Testis (tissue), 3 donors: ENCODE data around the gene RPP38. TPM values are rescaled to one million over a fixed set of nuclear protein-coding genes. Genes with fewer than 3 reads are reported as not detected.

Experiments used
- DNase-seq: peaks from one replicate; pipeline ENCODE4 v3.0.0-alpha.2; 2019
- H3K27ac ChIP-seq, 2 donors: fragments of 200-600 bp; sonication (generic); one replicate each; pipeline ENCODE4 v1.5.1; 2019
- H3K27me3 ChIP-seq: fragments of 200-600 bp; sonication (generic); one replicate; pipeline ENCODE4 v1.5.1; 2019
- H3K36me3 ChIP-seq: fragments of 200-600 bp; sonication (generic); one replicate; pipeline ENCODE4 v1.5.1; 2017; ENCODE audit warnings: low read depth; ENCODE audit errors: missing control alignments
- H3K4me1 ChIP-seq: fragments of 200-600 bp; sonication (generic); one replicate; pipeline ENCODE4 v1.5.1; 2019
- H3K4me3 ChIP-seq, 2 donors: fragments of 200-600 bp; sonication (generic); one replicate each; pipeline ENCODE4 v1.5.1; 2017 to 2019
- H3K9me3 ChIP-seq: fragments of 200-600 bp; sonication (generic); one replicate; pipeline ENCODE4 v1.5.1; 2017
- CTCF ChIP-seq, 3 experiments: fragments of 450-650 bp in 2 of 3; fragments of 200-600 bp in 1 of 3; sonication (generic) in 1 of 3; IDR thresholded peaks; one replicate each; pipeline ENCODE4 v1.5.1; 2016 to 2019; ENCODE audit warnings: antibody characterized with exemption in 3 of 3, mild to moderate bottlenecking in 2 of 3, moderate library complexity in 1 of 3
- POLR2A ChIP-seq: fragments of 450-650 bp; IDR thresholded peaks from one replicate; pipeline ENCODE4 v1.6.1; 2017; ENCODE audit warnings: antibody characterized with exemption, mild to moderate bottlenecking, moderate library complexity
- WGBS, 2 donors: methylation state at CpG; one replicate each; pipeline ENCODE4 v1.1.5; 2018; 5-methylcytosine and 5-hydroxymethylcytosine counted together
- intact Hi-C: fragments of 100-400 bp; cut with DNase I; formaldehyde crosslinking; loops from one replicate; pipeline ENCODE4 v1.15.1; 2023; ENCODE audit warnings: low total_unique reads
- polyA plus RNA-seq: library from polyadenylated mRNA; stranded (reverse); fragments of 350-450 nt; fragmentation: Illumina TruSeq; extraction: RNeasy Lipid Tissue Mini Kit (QIAGEN cat#74804); gene quantifications from one replicate; pipeline ENCODE4 v1.2.3, GENCODE V29; 2014; ENCODE audit warnings: low read depth, low replicate concordance; ENCODE audit not compliant: insufficient read depth
- total RNA-seq, 2 donors: library from RNA; depleted of rRNA; stranded (reverse); fragments of >200 nt; gene quantifications; one replicate each; pipeline ENCODE4 v1.2.3, GENCODE V29; 2016

RPP38 gene
- total and polyA plus RNA-seq, 3 donors from 2014 or later, result 30.3 to 73.4 (median 41.4) TPM

GRCh38 chr10:15149042-15149771 is 52.1 kb downstream of the RPP38 start:
- intact Hi-C loops, result no loop called here
- H3K27ac ChIP-seq, result no peak overlapping the region
- H3K4me1 ChIP-seq, result no peaks in the 10 kb centered on the region
- TF ChIP-seq CTCF (IDR thresholded peaks at IDR 0.05) (no peak), POLR2A (no peak)
- H3K36me3 ChIP-seq, result no peaks in the 10 kb centered on the region
- no peak for DNase-seq
- 80 to 85% methylated on average over 10 of the region's 10 CpGs for WGBS, 2 donors
- H3K27me3 ChIP-seq, result no peaks in the 10 kb centered on the region
- H3K4me3 ChIP-seq, result no peak overlapping the region
- H3K9me3 ChIP-seq, result no peaks in the 10 kb centered on the region

- intact Hi-C loops, result no loop called here
- H3K27ac ChIP-seq, result no peak overlapping the region
- no peak for DNase-seq
- H3K4me1 ChIP-seq, result no peaks in the 10 kb centered on the region
- no peaks in the 10 kb centered on the region for H3K27me3 ChIP-seq
- no peaks in the 10 kb centered on the region for H3K9me3 ChIP-seq
- no peaks in the 10 kb centered on the region for H3K36me3 ChIP-seq
- no peak overlapping the region for H3K4me3 ChIP-seq
- TF ChIP-seq CTCF (IDR thresholded peaks at IDR 0.05), result no peak
- WGBS, 2 donors, result 92 to 96% methylated on average over 7 of the region's 7 CpGs
Observed at GRCh38 chr10:15150563-15150962, 53.4 kb downstream of the RPP38 start.

- no peaks in the 10 kb centered on the region for H3K4me1 ChIP-seq
- H3K4me3 ChIP-seq, result no peak overlapping the region
- intact Hi-C loops, result no loop called here
- no peaks in the 10 kb centered on the region for H3K36me3 ChIP-seq
- no peaks in the 10 kb centered on the region for H3K9me3 ChIP-seq
- TF ChIP-seq CTCF (IDR thresholded peaks at IDR 0.05) (no peak), POLR2A (no peak)
- H3K27ac ChIP-seq, result no peak overlapping the region
- H3K27me3 ChIP-seq, result no peaks in the 10 kb centered on the region
- DNase-seq, result no peak
Observed at GRCh38 chr10:15152556-15152955, 55.4 kb downstream of the RPP38 start.

Other genes starting within 250 kb of the RPP38 start
- gene SUV39H2, start 218.5 kb upstream of the RPP38 start, total RNA-seq, result 10 to 100 TPM; 29.9 to 39.1 TPM
- 69.4 TPM for gene SUV39H2, start 218.5 kb upstream of the RPP38 start, polyA plus RNA-seq
- 1 to 10 TPM; 4.6 to 5.1 TPM for gene DCLRE1C, start 143.3 kb upstream of the RPP38 start, total RNA-seq
- gene DCLRE1C, start 143.3 kb upstream of the RPP38 start, polyA plus RNA-seq, result 2.2 TPM
- gene MEIG1, start 138.0 kb upstream of the RPP38 start, total RNA-seq, result 1 to 10 TPM; 3.6 to 7.8 TPM
- gene MEIG1, start 138.0 kb upstream of the RPP38 start, polyA plus RNA-seq, result 33.1 TPM
- 10 to 100 TPM in 1 of 2 donors, 1 to 10 TPM in 1; 6.1 to 11.1 TPM for gene OLAH, start 53.4 kb upstream of the RPP38 start, total RNA-seq
- 50.6 TPM for gene OLAH, start 53.4 kb upstream of the RPP38 start, polyA plus RNA-seq
- gene ACBD7, start 8.6 kb upstream of the RPP38 start, total RNA-seq, result 1 to 10 TPM; 6.6 to 7.7 TPM
- 5.6 TPM for gene ACBD7, start 8.6 kb upstream of the RPP38 start, polyA plus RNA-seq
- 10 to 100 TPM; 56.6 to 68.3 TPM for gene NMT2, start 71.3 kb downstream of the RPP38 start, total RNA-seq
- gene NMT2, start 71.3 kb downstream of the RPP38 start, polyA plus RNA-seq, result 35.8 TPM